Liver (tissue), 3 donors: Measurements from ENCODE around the gene CD40.

Experiments
- ATF3 ChIP-seq: IDR thresholded peaks from 2 replicates; pipeline ENCODE4 v1.6.1; 2016; ENCODE audit warnings: antibody characterized with exemption
- CTCF ChIP-seq: fragments of 150-350 bp; IDR thresholded peaks from 2 replicates; pipeline ENCODE4 v1.5.1; 2017; ENCODE audit warnings: improper control_type of control experiment, low read depth, low read length; ENCODE audit not compliant: missing input control
- EGR1 ChIP-seq, 2 donors: IDR thresholded peaks; 2 replicates each; pipeline ENCODE4 v1.6.1; 2016 to 2018; ENCODE audit warnings: antibody characterized with exemption in 2 of 2, low read depth in 2 of 2
- FOXA1 ChIP-seq: IDR thresholded peaks from 2 replicates; pipeline ENCODE4 v1.6.1; 2016; ENCODE audit warnings: antibody characterized with exemption
- GABPA ChIP-seq, 2 donors: IDR thresholded peaks in 1 of 2; conservative IDR thresholded peaks in 1 of 2; 2 replicates each; pipeline ENCODE4 v1.6.1; 2016; ENCODE audit warnings: antibody characterized with exemption in 2 of 2, mild to moderate bottlenecking in 1 of 2, moderate library complexity in 1 of 2
- JUND ChIP-seq, 2 donors: IDR thresholded peaks; 2 replicates each; pipeline ENCODE4 v1.6.1; 2016; ENCODE audit warnings: antibody characterized with exemption in 2 of 2
- RAD21 ChIP-seq, 2 donors: IDR thresholded peaks; 2 replicates each; pipeline ENCODE4 v1.6.1; 2016; ENCODE audit warnings: antibody characterized with exemption in 2 of 2, mild to moderate bottlenecking in 2 of 2
- RXRA ChIP-seq, 2 donors: IDR thresholded peaks; 2 replicates each; pipeline ENCODE4 v1.6.1; 2017 to 2018; ENCODE audit warnings: antibody characterized with exemption in 2 of 2, mild to moderate bottlenecking in 1 of 2
- SP1 ChIP-seq: IDR thresholded peaks from 2 replicates; pipeline ENCODE4 v1.6.1; 2018; ENCODE audit warnings: antibody characterized with exemption, mild to moderate bottlenecking
- TAF1 ChIP-seq: conservative IDR thresholded peaks from 2 replicates; pipeline ENCODE4 v1.6.1; 2016; ENCODE audit warnings: antibody characterized with exemption, mild to moderate bottlenecking
- YY1 ChIP-seq: IDR thresholded peaks from 2 replicates; pipeline ENCODE4 v1.6.1; 2016; ENCODE audit warnings: antibody characterized with exemption, mild to moderate bottlenecking
- TF ChIP-seq, protein P1 (sequence below): IDR thresholded peaks from 2 replicates; pipeline ENCODE4 v1.6.1; 2016; ENCODE audit warnings: antibody characterized with exemption
- TF ChIP-seq, protein P2 (sequence below): IDR thresholded peaks from 2 replicates; pipeline ENCODE4 v1.6.1; 2016; ENCODE audit warnings: antibody characterized with exemption, mild to moderate bottlenecking
- TF ChIP-seq, protein P3 (sequence below): IDR thresholded peaks from 2 replicates; pipeline ENCODE4 v1.6.1; 2016; ENCODE audit warnings: antibody characterized with exemption
- donor health status: healthy.
- donor health status: healthy.

- TF ChIP-seq CTCF = no peak
- no peak for TF ChIP-seq GABPA (IDR thresholded peaks at IDR 0.05 in 1 of 2, conservative IDR thresholded peaks at IDR 0.05 in 1 of 2)
- TF ChIP-seq, protein P1, sequence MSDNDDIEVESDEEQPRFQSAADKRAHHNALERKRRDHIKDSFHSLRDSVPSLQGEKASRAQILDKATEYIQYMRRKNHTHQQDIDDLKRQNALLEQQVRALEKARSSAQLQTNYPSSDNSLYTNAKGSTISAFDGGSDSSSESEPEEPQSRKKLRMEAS = no peak
- TF ChIP-seq YY1 = no peak
- TF ChIP-seq, protein P2, sequence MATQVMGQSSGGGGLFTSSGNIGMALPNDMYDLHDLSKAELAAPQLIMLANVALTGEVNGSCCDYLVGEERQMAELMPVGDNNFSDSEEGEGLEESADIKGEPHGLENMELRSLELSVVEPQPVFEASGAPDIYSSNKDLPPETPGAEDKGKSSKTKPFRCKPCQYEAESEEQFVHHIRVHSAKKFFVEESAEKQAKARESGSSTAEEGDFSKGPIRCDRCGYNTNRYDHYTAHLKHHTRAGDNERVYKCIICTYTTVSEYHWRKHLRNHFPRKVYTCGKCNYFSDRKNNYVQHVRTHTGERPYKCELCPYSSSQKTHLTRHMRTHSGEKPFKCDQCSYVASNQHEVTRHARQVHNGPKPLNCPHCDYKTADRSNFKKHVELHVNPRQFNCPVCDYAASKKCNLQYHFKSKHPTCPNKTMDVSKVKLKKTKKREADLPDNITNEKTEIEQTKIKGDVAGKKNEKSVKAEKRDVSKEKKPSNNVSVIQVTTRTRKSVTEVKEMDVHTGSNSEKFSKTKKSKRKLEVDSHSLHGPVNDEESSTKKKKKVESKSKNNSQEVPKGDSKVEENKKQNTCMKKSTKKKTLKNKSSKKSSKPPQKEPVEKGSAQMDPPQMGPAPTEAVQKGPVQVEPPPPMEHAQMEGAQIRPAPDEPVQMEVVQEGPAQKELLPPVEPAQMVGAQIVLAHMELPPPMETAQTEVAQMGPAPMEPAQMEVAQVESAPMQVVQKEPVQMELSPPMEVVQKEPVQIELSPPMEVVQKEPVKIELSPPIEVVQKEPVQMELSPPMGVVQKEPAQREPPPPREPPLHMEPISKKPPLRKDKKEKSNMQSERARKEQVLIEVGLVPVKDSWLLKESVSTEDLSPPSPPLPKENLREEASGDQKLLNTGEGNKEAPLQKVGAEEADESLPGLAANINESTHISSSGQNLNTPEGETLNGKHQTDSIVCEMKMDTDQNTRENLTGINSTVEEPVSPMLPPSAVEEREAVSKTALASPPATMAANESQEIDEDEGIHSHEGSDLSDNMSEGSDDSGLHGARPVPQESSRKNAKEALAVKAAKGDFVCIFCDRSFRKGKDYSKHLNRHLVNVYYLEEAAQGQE = no peak
- TF ChIP-seq JUND (IDR thresholded peaks at IDR 0.05) = no peak
- no peak for TF ChIP-seq SP1
- TF ChIP-seq RAD21 (IDR thresholded peaks at IDR 0.05) = no peak
- no peak for TF ChIP-seq TAF1
- no peak for TF ChIP-seq RXRA (IDR thresholded peaks at IDR 0.05)
- TF ChIP-seq FOXA1 = no peak
- no peak for TF ChIP-seq ATF3
- TF ChIP-seq, protein P3, sequence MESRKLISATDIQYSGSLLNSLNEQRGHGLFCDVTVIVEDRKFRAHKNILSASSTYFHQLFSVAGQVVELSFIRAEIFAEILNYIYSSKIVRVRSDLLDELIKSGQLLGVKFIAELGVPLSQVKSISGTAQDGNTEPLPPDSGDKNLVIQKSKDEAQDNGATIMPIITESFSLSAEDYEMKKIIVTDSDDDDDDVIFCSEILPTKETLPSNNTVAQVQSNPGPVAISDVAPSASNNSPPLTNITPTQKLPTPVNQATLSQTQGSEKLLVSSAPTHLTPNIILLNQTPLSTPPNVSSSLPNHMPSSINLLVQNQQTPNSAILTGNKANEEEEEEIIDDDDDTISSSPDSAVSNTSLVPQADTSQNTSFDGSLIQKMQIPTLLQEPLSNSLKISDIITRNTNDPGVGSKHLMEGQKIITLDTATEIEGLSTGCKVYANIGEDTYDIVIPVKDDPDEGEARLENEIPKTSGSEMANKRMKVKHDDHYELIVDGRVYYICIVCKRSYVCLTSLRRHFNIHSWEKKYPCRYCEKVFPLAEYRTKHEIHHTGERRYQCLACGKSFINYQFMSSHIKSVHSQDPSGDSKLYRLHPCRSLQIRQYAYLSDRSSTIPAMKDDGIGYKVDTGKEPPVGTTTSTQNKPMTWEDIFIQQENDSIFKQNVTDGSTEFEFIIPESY = no peak
- no peak for TF ChIP-seq EGR1 (IDR thresholded peaks at IDR 0.05; ENCODE audit: low read depth in 2 of 2)
These were observed 49.0 kb downstream of the CD40 start for GRCh38 chr20:46167080-46167479.
